Measurements from ENCODE around the gene LHPP. TPM values are rescaled to one million over a fixed set of nuclear protein-coding genes. Genes with fewer than 3 reads are reported as not detected.

The LHPP gene
- total RNA-seq, 1 donor from 2014 or later: 12.1 TPM

- no peak for DNase-seq (ENCODE audit: low read depth)
- TF ChIP-seq, protein P1, sequence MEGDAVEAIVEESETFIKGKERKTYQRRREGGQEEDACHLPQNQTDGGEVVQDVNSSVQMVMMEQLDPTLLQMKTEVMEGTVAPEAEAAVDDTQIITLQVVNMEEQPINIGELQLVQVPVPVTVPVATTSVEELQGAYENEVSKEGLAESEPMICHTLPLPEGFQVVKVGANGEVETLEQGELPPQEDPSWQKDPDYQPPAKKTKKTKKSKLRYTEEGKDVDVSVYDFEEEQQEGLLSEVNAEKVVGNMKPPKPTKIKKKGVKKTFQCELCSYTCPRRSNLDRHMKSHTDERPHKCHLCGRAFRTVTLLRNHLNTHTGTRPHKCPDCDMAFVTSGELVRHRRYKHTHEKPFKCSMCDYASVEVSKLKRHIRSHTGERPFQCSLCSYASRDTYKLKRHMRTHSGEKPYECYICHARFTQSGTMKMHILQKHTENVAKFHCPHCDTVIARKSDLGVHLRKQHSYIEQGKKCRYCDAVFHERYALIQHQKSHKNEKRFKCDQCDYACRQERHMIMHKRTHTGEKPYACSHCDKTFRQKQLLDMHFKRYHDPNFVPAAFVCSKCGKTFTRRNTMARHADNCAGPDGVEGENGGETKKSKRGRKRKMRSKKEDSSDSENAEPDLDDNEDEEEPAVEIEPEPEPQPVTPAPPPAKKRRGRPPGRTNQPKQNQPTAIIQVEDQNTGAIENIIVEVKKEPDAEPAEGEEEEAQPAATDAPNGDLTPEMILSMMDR (conservative IDR thresholded peaks at IDR 0.05; ENCODE audit: low read depth, low read length): no peak
- H3K4me3 ChIP-seq (ENCODE audit: low read depth, low read length): no peak overlapping the region
These were observed 164.2 kb downstream of the LHPP start for GRCh38 chr10:124625831-124626238.

DNA sequence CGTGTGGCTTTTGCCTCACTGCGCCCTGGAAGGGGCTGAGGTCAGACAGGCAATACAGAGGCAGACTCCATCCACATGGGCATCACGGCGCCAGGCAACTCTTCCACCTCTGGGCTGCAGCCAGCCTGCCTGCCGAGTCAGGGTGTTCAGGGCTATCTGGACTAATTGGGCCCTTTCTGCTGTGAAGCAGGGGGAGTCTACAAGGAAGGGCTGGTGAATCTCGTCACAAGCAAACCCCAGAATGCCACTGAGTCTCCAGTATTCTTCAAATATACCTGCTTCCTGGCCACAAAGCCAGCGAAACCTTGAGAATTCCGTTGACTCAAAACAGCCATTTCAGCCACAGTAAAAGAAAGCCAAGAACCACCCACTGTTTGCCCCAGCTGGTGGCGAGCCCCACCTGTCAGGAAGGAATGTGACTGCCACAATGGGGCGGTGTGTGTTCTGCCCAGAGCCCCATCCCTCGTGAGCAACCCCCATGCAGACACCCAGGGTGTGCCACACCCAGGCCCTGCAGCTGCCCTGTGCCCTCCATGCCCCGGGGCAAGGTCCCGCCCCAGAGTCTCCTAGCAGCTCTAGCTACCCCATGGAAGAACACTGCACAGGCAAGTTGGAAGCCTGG lies 165.2 kb downstream of the LHPP start:
- H3K4me3 ChIP-seq (ENCODE audit: low read depth, low read length): no peak overlapping the region
- no peak for DNase-seq (ENCODE audit: low read depth)
- TF ChIP-seq, protein P1 (conservative IDR thresholded peaks at IDR 0.05; ENCODE audit: low read depth, low read length): no peak

GRCh38 chr10:124627866-124628675 lies 166.4 kb downstream of the LHPP start:
- TF ChIP-seq, protein P1 (conservative IDR thresholded peaks at IDR 0.05; ENCODE audit: low read depth, low read length): no peak
- no peak overlapping the region for H3K4me3 ChIP-seq (ENCODE audit: low read depth, low read length)
- no peak for DNase-seq (ENCODE audit: low read depth)

- TF ChIP-seq, protein P1 (conservative IDR thresholded peaks at IDR 0.05; ENCODE audit: low read depth, low read length): no peak
- H3K4me3 ChIP-seq (ENCODE audit: low read depth, low read length): no peak overlapping the region
- no peak for DNase-seq (ENCODE audit: low read depth)
These were observed 167.0 kb downstream of the LHPP start for GRCh38 chr10:124628676-124629021.

GRCh38 chr10:124629415-124629814 lies 167.8 kb downstream of the LHPP start:
- TF ChIP-seq, protein P1 (conservative IDR thresholded peaks at IDR 0.05; ENCODE audit: low read depth, low read length): no peak
- H3K4me3 ChIP-seq (ENCODE audit: low read depth, low read length): no peak overlapping the region
- no peak for DNase-seq (ENCODE audit: low read depth)

DNA sequence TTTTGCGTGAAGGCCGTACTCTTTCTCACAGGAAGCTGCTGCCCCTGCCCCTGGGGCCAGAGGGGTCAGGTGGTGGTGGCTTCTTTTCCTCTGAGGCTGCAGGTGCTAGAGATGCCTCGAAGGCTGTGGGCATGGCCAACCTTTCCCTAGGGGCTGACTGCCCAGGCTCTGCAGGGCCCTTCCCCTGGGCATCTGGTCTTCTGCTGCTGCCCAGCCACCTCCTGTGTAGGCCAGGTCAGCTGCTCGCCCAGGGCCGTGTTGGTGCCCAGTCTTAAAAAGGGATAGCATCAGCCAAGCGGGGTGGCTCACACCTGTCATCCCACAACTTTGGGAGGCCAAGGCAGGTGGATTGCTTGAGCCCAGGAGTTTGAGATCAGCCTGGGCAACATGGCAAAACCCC lies 168.2 kb downstream of the LHPP start:
- TF ChIP-seq, protein P1 (conservative IDR thresholded peaks at IDR 0.05; ENCODE audit: low read depth, low read length): no peak
- DNase-seq (ENCODE audit: low read depth): no peak
- no peak overlapping the region for H3K4me3 ChIP-seq (ENCODE audit: low read depth, low read length)
